ENCODE data around the gene B9D1.

The B9D1 gene

GRCh38 chr17:19338031-19338990, 24.2 kb downstream of the B9D1 start:
- peak; percentile 48 for DNase-seq (ENCODE audit: low read depth)

- DNase-seq (ENCODE audit: low read depth): no peak
Observed at GRCh38 chr17:19337712-19338023, 24.9 kb downstream of the B9D1 start.

- DNase-seq (ENCODE audit: low read depth): no peak
Observed at GRCh38 chr17:19336938-19337711, 25.4 kb downstream of the B9D1 start.

GRCh38 chr17:19335951-19336631, 26.4 kb downstream of the B9D1 start:
- DNase-seq (ENCODE audit: low read depth): no peak

GRCh38 chr17:19334331-19334730, 28.2 kb downstream of the B9D1 start:
- no peak for DNase-seq (ENCODE audit: low read depth)

- no peak for DNase-seq (ENCODE audit: low read depth)
Observed at GRCh38 chr17:19333736-19334290, 28.7 kb downstream of the B9D1 start.

- no peak for DNase-seq (ENCODE audit: low read depth)
Observed at GRCh38 chr17:19333132-19333440, 29.4 kb downstream of the B9D1 start.

GRCh38 chr17:19332371-19333131, 30.0 kb downstream of the B9D1 start:
- no peak for DNase-seq (ENCODE audit: low read depth)

- no peak for DNase-seq (ENCODE audit: low read depth)
Observed at GRCh38 chr17:19331543-19332245, 30.8 kb downstream of the B9D1 start.

GRCh38 chr17:19331134-19331533, 31.4 kb downstream of the B9D1 start:
- no peak for DNase-seq (ENCODE audit: low read depth)

GRCh38 chr17:19330271-19330670, 32.3 kb downstream of the B9D1 start:
- no peak for DNase-seq (ENCODE audit: low read depth)

- no peak for DNase-seq (ENCODE audit: low read depth)
Observed at GRCh38 chr17:19329839-19330238, 32.7 kb downstream of the B9D1 start.

- no peak for DNase-seq (ENCODE audit: low read depth)
Observed at GRCh38 chr17:19329136-19329535, 33.4 kb downstream of the B9D1 start.

GRCh38 chr17:19328441-19329061, 34.0 kb downstream of the B9D1 start:
- no peak for DNase-seq (ENCODE audit: low read depth)

- no peak for DNase-seq (ENCODE audit: low read depth)
Observed at GRCh38 chr17:19327031-19327783, 35.3 kb downstream of the B9D1 start.

GRCh38 chr17:19325542-19325941, 37.0 kb downstream of the B9D1 start:
- no peak for DNase-seq (ENCODE audit: low read depth)

- DNase-seq (ENCODE audit: low read depth): no peak
Observed at GRCh38 chr17:19322861-19323260, 39.7 kb downstream of the B9D1 start.

GRCh38 chr17:19322129-19322505, 40.4 kb downstream of the B9D1 start:
- DNase-seq (ENCODE audit: low read depth): no peak

GRCh38 chr17:19321481-19322128, 40.9 kb downstream of the B9D1 start:
- no peak for DNase-seq (ENCODE audit: low read depth)
